Activated naive CD4-positive, alpha-beta T cell treated with anti-CD3 and anti-CD28 coated beads, Interleukin-2, amount 50 U/mL, for 72 hours (primary cell): ENCODE measurements around the gene SAMD1. TPM values are rescaled to one million over a fixed set of nuclear protein-coding genes. Genes with fewer than 3 reads are reported as not detected.

Experiments
- ATAC-seq, 2 donors: fragments of 150-1000 bp; cut with Tn5 transposase; 2 replicates each; pipeline ENCODE4 v1.10.0; 2021; ENCODE audit warnings: mild to moderate bottlenecking in 2 of 2, moderate library complexity in 2 of 2
- DNase-seq, 2 donors: peaks; one replicate each; pipeline ENCODE4 v3.0.0; 2021 to 2022; ENCODE audit warnings: low spot score in 2 of 2
- H3K27ac Mint-ChIP-seq, 2 donors: one replicate each; pipeline ENCODE4 v1.8.0; 2022; ENCODE audit warnings: mild to moderate bottlenecking in 2 of 2, mixed read lengths in 2 of 2
- H3K36me3 Mint-ChIP-seq, 2 donors: one replicate each; pipeline ENCODE4 v1.8.0; 2022; ENCODE audit warnings: mixed read lengths in 2 of 2
- H3K9me3 Mint-ChIP-seq, 2 donors: one replicate each; pipeline ENCODE4 v1.8.0; 2022; ENCODE audit warnings: mixed read lengths in 2 of 2
- total RNA-seq, 2 donors: library from RNA; stranded (reverse); gene quantifications; one replicate each; pipeline ENCODE4 v1.2.3, GENCODE V29; 2022

SAMD1 gene
- total RNA-seq, 2 donors from 2014 or later = 39.7 to 101 TPM

DNA sequence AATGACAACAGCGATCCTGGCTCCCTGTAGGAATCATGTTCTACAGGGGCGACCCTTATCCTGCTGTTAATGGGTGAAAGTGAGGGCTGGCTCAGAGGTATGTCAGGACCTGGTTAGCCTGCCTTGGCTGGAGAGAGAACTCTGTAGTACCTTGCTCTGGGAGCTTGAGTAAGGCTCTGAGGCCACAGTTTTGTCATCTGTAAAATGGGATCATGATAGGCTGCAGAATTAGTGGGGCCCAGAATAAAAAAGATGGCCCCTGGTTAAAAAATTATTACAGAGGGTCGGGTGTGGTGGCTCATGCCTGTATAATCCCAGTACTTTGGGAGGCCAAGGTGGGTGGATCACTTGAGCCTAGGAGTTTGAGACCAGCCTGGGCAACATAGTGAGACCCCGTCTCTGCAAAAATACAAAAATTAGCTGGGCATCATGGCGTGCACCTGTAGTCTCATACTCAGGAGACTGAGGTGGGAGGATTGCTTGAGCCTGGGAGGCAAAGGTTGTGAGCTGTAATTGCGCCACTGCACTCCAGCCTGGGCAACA, 10.5 kb upstream of the SAMD1 start:
- no peaks in the 10 kb centered on the region for H3K9me3 Mint-ChIP-seq
- ATAC-seq = no peak
- no peaks in the 10 kb centered on the region for H3K36me3 Mint-ChIP-seq
- H3K27ac Mint-ChIP-seq = peak overlapping the region; percentile 28 to 65
- DNase-seq = no peak

DNA sequence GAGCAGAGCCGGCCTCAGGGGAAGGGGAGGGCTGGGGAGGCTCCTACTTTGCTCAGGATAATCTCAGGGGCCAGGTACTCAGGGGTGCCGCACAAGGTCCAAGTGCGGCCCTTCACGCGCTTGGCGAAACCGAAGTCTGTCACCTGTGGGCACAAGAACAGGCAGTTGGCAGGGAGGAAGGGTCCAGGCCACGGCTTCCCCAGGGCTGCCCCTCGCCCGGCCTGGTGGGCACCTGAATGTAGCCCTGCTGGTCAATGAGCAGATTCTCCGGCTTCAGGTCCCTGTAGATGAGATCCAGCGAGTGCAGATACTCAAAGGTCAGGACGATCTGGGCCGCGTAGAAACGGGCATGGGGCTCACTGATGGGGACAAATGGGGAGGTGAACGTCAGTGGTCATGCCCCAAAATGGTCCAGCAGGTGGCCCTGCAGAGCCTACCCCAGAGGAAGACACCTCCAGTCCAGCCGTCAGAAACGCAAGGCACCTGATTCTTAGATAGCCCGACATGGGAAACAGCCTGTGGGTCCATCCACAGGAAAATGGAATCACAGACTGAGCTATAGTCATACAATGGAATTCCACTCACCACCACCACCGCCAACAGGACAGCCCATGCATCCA, 7.1 kb upstream of the SAMD1 start:
- no peak overlapping the region for H3K27ac Mint-ChIP-seq
- ATAC-seq = no peak
- H3K9me3 Mint-ChIP-seq = peaks cover 3 to 7% of the 10 kb centered on the region in 2 donors
- DNase-seq = no peak
- H3K36me3 Mint-ChIP-seq = peaks cover 0 to 16% of the 10 kb centered on the region in 2 donors

DNA sequence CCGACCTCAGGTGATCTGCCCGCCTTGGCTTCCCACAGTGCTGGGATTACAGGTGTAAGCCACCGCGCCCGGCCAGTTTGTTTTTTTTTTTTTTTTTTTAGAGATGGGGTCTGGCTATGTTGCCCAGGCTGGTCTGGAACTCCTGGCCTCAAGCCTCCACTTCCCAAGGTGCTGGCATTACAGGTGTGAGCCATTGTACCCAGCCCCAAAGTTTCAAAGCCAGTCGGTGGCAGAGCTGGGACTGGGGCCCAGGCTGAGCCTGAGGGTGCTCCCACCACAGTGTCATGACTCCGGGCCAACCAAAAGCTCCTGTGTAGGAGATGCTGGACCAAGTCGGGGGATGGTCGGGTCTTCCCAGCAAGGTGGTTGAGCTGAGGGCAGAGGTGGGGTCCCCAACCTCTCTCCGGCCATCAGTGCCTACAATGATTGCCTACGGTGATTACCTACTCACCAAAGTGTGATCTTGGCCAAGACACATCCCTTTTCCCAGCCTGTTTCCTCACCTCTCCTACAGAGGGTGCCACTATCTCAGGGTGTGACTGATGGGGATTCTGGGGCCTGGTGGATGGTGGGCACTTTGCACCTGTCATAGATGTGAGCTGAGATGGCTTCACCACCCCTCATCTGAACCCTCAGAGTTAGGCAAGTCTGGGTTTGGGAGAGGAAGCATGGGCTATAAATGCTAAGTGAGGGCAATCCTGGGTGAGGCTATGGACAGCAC, 5.9 kb upstream of the SAMD1 start:
- Mint-ChIP-seq H3K36me3 (peaks cover 0 to 25% of the 10 kb centered on the region in 2 donors), H3K27ac (peak overlapping the region in 1 of 2 donors; percentile 54), H3K9me3 (peaks cover 3 to 7% of the 10 kb centered on the region in 2 donors)
- DNase-seq (no peak), ATAC-seq (no peak)

DNA sequence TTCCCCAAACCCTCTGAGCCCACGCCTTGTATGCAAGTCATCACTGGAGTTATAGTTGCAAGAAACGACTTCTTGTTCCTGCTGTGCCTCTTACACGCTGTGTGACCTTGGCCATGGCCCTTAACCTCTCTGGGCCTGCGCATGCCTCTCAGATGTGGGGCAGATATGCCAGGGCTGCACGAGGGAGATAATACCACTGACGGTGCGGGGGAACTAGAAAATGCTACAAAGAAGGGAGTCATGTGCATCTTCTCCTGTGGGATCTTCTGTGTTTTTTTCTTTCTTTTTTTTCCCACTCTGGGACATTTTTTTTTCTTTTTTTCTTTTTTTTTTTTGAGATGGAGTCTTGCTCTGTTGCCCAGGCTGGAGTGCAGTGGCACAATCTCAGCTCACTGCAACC, 4.3 kb upstream of the SAMD1 start:
- Mint-ChIP-seq H3K27ac (no peak overlapping the region), H3K36me3 (peaks cover 0 to 26% of the 10 kb centered on the region in 2 donors), H3K9me3 (peaks cover 3 to 7% of the 10 kb centered on the region in 2 donors)
- DNase-seq = no peak
- no peak for ATAC-seq

DNA sequence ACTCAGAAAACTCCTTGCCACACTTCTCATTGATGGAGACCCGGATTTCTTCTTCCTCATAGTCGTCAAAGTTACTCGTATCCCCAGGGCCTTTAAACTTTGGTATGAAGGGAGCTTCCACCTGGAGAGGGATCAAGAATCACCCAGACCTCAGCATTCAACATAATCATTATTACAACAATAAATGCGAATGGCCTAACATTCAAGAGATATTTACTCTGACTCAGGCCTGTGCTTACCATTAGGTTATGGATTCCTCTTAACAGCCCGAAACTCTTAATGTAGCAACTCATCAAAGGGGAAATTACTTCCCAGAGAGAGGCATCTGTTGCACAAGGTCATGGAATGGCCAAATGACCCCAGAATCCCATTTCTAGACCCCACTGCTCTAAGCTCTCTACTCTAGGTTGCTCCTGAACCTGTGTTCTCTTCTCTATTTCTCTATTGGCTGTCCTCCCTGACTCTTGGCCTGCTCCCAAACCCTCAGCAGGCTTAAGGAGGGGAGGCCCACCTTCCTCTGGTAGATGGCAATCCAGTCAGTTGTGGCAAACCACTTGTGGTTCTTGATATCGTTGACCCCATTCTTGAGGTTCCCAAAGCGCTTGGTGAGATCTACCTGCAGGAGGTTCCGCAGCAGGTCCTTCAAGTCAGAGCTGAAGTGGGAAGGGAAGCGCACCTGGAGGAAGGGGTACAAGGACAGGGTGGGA, 2.7 kb upstream of the SAMD1 start:
- no peak for ATAC-seq
- Mint-ChIP-seq H3K27ac (no peak overlapping the region), H3K9me3 (peaks cover 3 to 7% of the 10 kb centered on the region in 2 donors), H3K36me3 (peaks cover 8 to 32% of the 10 kb centered on the region in 2 donors)
- no peak for DNase-seq

DNA sequence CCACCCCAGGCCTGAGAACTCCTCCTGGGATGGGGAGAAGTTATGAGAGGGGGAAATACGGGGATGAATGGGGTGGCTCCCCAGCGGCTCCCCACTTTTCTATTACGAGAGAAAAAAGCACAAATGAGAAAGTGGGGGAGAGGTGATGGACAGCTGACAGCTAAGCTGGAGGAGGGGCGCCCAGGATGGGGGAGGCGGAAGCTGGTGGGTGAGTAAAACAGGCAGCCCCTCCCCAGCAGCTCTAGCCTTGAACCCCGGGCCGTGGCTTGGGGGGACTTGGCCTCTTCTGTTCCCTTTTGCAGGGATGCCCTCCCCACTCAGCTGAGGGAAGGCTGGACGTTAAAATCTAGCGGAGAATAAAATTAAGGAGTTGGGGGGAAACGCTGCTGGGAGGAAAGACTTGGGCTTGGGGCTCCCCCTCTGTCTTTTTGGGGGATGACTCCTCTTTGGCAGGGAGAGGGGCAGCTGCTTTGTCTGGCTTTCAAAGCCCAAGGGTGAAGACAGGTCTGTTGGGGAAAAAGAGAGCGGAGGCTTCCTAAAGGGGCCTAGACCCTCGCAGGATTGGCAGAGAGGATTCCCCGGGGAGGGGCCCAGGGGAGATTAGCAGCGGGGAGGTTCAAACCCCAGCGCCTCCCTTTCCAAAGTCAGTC, 1.4 kb upstream of the SAMD1 start:
- ATAC-seq = peak in 1 of 2 donors; percentile 19

DNA sequence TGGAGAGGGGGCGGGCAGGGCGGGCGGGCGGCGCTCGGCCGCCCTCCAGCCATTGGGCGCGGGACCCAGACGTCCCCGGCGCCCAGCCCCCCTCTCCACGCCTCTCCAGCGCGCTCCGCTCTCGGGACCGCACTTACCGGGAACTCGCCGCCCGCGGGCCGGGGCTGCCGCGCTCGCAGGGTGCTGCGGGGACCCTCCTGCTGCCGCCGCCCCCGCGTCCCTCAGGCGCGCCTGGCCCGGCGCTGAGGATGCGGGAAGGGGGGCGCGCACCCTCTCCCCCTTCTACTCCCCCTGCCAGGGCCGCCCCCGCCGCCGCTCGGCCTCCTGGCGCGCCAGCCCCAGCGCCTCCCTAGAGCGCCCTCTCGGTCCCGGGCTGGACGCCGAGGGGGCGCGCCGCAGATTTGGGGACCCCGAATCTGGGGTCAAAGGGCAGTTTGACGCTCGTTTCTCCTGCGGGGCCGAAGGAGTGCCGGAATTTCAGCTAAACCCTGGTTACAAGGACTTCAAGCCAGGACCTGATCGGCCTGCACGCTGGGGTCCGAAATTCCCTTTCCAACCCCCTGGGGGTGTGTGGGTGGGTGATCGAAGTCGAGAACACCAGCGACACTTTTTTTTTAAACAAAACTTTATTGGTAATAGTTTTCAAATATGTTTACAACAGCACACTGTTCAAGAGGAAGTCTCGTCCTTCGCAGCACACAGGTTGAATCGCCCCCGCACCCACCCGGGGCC, 696 bp upstream of the SAMD1 start:
- peak; percentile 73 to 77 for DNase-seq
- peak; percentile 74 to 86 for ATAC-seq
- Mint-ChIP-seq H3K27ac (peak overlapping the region; percentile 63 to 99), H3K36me3 (peaks cover 12 to 32% of the 10 kb centered on the region in 2 donors), H3K9me3 (peaks cover 3 to 7% of the 10 kb centered on the region in 2 donors)

More for the DNA sequence above, 1.4 kb upstream of the SAMD1 start:
- H3K36me3 Mint-ChIP-seq = peaks cover 12 to 32% of the 10 kb centered on the region in 2 donors
- peak overlapping the region; percentile 63 to 99 for H3K27ac Mint-ChIP-seq
- peaks cover 3 to 7% of the 10 kb centered on the region in 2 donors for H3K9me3 Mint-ChIP-seq
- no peak for DNase-seq

DNA sequence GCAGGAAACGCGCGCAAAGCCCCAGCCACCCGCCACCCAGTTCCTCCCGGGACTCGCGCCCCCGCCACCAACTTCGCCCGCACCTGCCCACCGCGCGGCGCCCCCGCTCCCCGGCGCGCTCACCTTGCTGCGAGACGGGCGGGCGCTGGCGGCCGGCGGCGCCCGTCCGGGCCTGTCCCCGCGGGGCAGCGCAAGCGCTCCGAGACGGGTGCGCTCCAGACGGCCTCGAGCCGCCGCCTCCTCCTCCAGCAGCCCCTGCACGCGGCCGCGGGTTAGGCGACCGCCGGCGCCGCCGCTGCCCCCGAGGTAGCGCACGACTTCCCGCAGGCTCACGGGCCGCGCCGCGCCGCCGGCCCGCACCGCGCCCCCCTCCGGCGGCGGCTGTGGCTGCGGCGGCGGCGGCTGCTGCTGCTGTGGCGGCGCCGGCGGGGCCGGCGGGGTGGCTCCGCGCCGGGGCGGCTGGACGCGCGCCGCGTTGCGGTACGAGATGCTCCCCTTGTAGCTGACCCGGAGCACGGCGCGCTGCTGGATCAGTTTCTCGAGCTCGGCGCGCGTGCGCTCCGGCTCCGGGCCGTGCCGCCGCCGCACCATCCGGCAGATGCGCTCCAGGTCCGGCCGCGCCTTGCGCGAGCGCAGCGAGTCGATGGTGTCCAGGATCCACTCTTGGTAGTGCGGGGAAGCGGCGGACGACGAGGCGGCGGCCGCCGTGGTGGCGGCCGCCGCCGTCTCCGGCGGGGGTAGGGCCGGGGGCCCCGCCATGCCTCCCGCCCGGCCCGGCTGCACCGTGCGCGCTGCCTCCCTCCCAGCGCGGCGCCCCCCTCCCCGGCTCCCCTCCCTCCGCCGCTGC, 666 bp downstream of the SAMD1 start:
- ATAC-seq (peak; percentile 16 to 23), DNase-seq (peak; percentile 54 to 65)
- Mint-ChIP-seq H3K36me3 (peaks cover 12 to 31% of the 10 kb centered on the region in 2 donors), H3K27ac (no peak overlapping the region), H3K9me3 (peaks cover 3 to 7% of the 10 kb centered on the region in 2 donors)

DNA sequence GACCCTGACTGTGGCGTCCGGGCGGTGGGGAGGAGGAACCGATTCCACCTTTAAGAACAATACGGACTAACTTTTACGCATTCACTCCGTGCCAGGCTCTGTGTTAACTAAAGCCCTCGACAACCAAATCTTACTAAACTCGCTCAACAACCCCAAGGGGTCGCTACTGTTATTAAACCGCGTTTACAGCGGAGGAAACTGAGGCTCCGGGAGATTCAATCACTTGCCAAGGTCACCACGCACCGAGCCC, 1.2 kb downstream of the SAMD1 start:
- H3K27ac Mint-ChIP-seq = no peak overlapping the region
- ATAC-seq = no peak
- DNase-seq = no peak
- peaks cover 3 to 7% of the 10 kb centered on the region in 2 donors for H3K9me3 Mint-ChIP-seq
- H3K36me3 Mint-ChIP-seq = peaks cover 12 to 26% of the 10 kb centered on the region in 2 donors

DNA sequence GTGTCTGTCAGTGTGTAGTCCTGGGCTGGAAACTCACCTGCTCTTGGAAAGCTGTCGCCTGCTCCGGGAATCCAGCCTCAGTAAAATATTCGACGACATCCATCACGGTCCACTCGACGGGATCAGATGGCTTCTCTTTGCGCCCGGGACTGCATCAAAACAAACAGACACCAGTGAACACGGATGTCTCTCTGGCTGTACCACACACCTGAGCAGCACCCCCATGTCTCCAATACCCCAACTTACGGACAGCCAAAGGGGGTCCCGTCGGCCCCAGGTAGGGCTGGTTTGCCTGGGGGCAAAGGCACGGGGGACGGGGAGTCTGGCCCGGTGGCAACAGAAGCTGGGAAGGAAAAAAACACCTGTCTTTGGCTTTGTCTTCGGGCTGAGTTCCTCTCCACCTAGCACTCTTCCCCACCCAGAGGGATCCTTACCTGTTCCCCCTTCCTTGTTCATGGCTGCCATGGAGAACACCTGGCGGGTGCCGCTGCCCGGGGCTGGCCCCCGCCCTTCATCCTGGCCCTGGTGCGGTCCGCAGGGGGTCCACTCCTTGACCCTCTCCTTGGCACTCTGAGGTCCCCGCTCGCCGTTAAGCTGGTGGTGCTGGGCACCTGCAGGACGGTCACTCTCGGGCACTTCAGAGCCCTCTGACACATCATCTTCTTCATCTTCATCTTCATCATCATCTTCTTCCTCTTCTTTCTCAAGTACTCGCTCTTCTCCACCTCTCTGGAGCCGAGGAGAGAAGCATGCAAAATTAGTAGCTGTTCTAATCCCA, 1.7 kb downstream of the SAMD1 start:
- ATAC-seq (no peak), DNase-seq (no peak)
- peaks cover 3 to 7% of the 10 kb centered on the region in 2 donors for H3K9me3 Mint-ChIP-seq
- peaks cover 12 to 26% of the 10 kb centered on the region in 2 donors for H3K36me3 Mint-ChIP-seq
- H3K27ac Mint-ChIP-seq = no peak overlapping the region

DNA sequence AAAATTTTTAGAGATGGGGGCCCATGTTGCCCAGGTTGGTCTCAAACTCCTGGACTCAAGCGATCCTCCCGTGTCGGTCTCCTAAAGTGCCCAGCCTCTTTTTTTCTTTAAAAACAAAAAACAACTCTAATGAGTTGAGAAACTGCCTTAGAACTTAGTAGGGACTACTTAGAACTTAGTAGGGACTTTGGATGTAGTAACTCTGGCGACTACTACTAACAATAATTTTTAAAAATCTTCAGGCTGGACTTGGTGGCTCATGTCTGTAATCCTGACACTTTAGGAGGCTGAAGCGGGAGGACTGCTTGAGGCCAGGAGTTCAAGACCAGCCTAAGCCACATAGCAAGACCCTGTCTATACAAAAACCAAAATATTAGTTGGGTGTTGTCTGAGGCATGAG, 4.5 kb downstream of the SAMD1 start:
- ATAC-seq (no peak), DNase-seq (no peak)
- H3K9me3 Mint-ChIP-seq = no peaks in the 10 kb centered on the region
- H3K27ac Mint-ChIP-seq = no peak overlapping the region
- H3K36me3 Mint-ChIP-seq = peaks cover 6 to 15% of the 10 kb centered on the region in 2 donors

DNA sequence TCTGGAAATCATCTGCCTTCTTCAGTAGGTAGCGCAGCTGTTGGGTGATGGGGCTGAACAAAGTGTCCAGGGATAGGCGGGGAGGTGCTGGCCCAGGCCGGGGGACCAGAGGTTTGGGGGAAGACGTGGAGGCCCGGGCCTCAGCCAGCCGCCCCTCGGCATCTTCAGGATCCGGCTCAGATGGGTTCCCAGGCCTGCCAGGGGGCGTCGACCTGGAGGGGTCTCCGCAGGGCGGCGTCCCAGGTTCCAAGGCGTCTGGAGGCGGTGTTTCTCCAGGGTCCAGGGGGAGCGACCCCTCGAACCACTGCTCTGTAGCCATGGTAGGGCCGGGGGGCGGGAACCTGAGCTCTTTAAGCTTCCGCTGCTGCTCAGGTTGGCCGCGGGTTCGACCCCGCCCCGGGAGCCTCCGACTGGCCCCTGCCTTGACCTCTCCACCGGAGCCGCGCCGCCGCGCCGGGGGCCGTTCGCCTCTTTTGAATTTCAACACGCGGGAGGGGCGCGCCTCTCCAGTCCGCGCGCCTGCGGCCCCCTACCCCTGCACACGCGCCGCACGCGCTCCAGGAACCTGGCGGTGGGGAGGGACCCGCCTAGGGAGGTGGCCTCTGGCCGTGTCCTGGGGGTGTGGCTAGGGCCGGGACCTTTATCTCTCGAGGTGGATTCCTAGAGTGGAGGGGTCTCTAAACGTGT, 5.1 kb downstream of the SAMD1 start, which contains the start of gene C19orf67:
C19orf67 (minus strand) TSS at position 475 of the 687 bp plus-strand sequence; CDS start at position 319, 156 bp downstream.
- DNase-seq (no peak), ATAC-seq (no peak)
- Mint-ChIP-seq H3K27ac (no peak within 1 kb of the TSS), H3K9me3 (no peaks in the 10 kb centered on the region), H3K36me3 (peaks cover 6 to 18% of the 10 kb centered on the region in 2 donors)

DNA sequence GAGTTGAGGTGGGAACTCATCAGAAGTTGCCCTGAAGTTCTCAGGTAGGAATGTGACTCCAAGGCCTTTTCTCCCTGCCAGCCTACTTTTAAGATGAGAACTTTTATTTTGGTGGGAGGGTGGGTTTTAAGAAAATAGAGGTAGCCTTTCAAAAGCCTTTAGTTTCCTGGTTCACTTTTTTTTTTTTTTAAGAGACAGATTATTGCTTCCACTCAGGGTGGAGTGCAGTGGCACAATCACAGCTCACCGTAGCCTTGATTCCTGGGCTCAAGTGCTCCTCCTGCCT, 7.9 kb downstream of the SAMD1 start:
- ATAC-seq = no peak
- no peak for DNase-seq
- Mint-ChIP-seq H3K9me3 (no peaks in the 10 kb centered on the region), H3K27ac (peak overlapping the region in 1 of 2 donors; percentile 89), H3K36me3 (peaks cover 0 to 5% of the 10 kb centered on the region in 2 donors)
